ENCODE data around the gene CYP2B6. TPM values are rescaled to one million over a fixed set of nuclear protein-coding genes. Genes with fewer than 3 reads are reported as not detected.
"Not testable (repeated sequence)": the region's sequence is repeated elsewhere in the genome, so short reads cannot be mapped to it uniquely, and the experiment has no call there.

The CYP2B6 gene
- total and polyA plus RNA-seq, 11 donors: 0.14 TPM; not detected in 10

DNA sequence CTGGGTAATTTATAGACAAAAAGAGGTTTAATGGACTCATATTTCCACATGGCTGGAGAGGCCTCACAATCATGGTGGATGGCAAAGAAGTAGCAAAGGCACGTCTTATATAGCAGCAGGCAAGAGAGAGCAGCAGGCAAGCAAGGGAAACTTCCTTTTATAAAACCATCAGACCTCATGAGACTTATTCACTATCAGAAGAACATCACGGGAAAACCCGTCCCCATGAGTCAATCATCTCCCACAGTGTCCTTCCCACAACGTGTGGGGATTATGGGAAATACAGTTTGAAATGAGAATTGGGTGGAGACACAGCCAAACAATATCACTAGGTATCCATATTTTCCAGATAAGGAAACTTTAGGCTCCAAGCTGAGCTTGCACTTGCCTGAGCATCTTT, 9.5 kb upstream of the CYP2B6 start:
- no peak for TF ChIP-seq POLR2A (IDR thresholded peaks at IDR 0.05)
- TF ChIP-seq, protein P1, sequence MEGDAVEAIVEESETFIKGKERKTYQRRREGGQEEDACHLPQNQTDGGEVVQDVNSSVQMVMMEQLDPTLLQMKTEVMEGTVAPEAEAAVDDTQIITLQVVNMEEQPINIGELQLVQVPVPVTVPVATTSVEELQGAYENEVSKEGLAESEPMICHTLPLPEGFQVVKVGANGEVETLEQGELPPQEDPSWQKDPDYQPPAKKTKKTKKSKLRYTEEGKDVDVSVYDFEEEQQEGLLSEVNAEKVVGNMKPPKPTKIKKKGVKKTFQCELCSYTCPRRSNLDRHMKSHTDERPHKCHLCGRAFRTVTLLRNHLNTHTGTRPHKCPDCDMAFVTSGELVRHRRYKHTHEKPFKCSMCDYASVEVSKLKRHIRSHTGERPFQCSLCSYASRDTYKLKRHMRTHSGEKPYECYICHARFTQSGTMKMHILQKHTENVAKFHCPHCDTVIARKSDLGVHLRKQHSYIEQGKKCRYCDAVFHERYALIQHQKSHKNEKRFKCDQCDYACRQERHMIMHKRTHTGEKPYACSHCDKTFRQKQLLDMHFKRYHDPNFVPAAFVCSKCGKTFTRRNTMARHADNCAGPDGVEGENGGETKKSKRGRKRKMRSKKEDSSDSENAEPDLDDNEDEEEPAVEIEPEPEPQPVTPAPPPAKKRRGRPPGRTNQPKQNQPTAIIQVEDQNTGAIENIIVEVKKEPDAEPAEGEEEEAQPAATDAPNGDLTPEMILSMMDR (IDR thresholded peaks at IDR 0.05): no peak
- no peak for DNase-seq
- whole genome bisulfite sequencing, 4 donors: 28 to 48% (median 31%) methylated on average over 4 of the region's 4 CpGs
- Histone ChIP-seq H3K4me3 (no peak overlapping the region), H3K27ac (no peak overlapping the region), H3K9me3 (no peaks in the 10 kb centered on the region), H3K36me3 (no peaks in the 10 kb centered on the region), H3K27me3 (peaks cover 0 to 28% (median 0%) of the 10 kb centered on the region in 9 donors), H3K4me1 (no peaks in the 10 kb centered on the region)
- intact Hi-C loops (cut with DNase I): no loop called here
- no peak for ATAC-seq

DNA sequence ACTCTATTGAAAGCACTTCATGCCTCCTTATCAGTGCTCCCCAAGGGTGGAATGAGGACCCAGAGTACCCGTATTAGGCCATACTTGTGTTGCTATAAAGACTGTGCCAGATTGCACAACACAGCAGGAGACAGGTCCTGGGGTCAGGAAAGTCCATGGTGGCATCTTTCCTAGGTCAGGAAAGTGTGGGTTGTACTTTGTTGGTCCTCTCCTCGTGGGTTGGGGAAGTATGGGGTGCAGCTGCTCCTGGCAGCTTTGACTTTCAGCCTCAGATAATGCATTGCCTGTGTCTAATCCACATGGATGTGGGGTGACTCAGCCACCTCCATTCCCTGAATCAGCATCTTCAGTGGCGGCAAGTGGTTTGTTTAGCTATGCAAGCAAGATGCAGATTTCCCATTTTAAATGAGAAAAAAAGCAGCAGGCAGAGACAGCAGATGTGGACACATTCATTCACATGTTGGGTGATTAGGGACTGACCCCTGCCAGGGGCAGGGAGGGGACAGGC, 8.4 kb upstream of the CYP2B6 start:
- Histone ChIP-seq H3K27me3 (peaks cover 0 to 23% (median 0%) of the 10 kb centered on the region in 9 donors), H3K9me3 (peaks cover 0 to under 1% (median 0%) of the 10 kb centered on the region in 12 donors), H3K4me3 (no peak overlapping the region), H3K36me3 (no peaks in the 10 kb centered on the region), H3K4me1 (no peaks in the 10 kb centered on the region), H3K27ac (no peak overlapping the region)
- ATAC-seq (no peak), DNase-seq (no peak)
- intact Hi-C loops (cut with DNase I): no loop called here
- WGBS, 4 donors: 5 to 21% (median 16%) methylated on average over 3 of the region's 3 CpGs
- TF ChIP-seq, protein P1 (IDR thresholded peaks at IDR 0.05): no peak
- TF ChIP-seq POLR2A (IDR thresholded peaks at IDR 0.05): no peak

DNA sequence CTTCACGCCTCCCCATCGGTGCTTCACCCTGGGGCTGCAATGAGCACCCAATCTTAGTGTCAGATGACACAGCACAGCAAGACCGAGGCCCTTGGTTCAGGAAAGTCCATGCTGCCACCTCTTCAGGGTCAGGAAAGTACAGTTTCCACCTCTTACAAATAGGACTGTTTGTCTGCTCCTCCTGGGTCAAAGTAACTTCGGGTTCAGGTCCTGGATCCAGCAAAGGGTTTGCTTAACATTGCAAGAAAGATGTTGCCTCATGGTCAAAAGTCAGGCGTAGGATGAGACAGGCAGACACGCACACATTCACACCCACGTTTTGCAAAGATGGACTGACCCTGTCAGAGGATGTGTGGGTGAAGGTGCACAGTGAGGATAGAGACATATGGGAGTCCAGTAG, 1.6 kb upstream of the CYP2B6 start:
- Histone ChIP-seq H3K27me3 (no peaks in the 10 kb centered on the region), H3K4me3 (no peak overlapping the region), H3K36me3 (no peaks in the 10 kb centered on the region), H3K9me3 (peaks cover 0 to 6% (median 0%) of the 10 kb centered on the region in 12 donors), H3K4me1 (no peaks in the 10 kb centered on the region), H3K27ac (no peak overlapping the region)
- WGBS, 4 donors: 75 to 79% (median 77%) methylated on average over 7 of the region's 7 CpGs
- intact Hi-C loops (cut with DNase I): no loop called here
- TF ChIP-seq POLR2A (IDR thresholded peaks at IDR 0.05): no peak
- TF ChIP-seq, protein P1 (IDR thresholded peaks at IDR 0.05): no peak
- DNase-seq: no peak
- no peak for ATAC-seq

DNA sequence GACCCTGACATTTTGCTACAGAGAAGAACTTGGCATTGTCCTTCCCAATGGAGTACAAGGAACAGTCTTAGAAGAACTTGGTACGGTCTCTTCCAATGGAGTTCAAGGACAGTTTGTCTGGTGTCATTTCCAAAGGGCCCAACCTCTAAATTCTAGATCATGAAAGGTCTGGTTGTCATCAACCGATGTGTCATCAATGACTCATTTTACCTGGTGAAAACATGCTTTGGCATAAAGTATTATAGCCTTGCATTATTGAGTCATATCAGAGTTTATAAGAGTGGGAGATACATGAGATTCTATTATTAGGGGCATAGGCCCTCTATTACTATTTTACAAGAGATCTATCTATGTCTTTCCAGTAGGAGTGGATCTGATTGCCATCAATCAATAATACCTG, 4.3 kb downstream of the CYP2B6 start:
- Histone ChIP-seq H3K4me1 (no peaks in the 10 kb centered on the region), H3K9me3 (peaks cover 0 to 4% (median 0%) of the 10 kb centered on the region in 12 donors), H3K27me3 (no peaks in the 10 kb centered on the region), H3K4me3 (no peak overlapping the region), H3K36me3 (no peaks in the 10 kb centered on the region), H3K27ac (no peak overlapping the region)
- ATAC-seq: no peak
- no peak for DNase-seq
- TF ChIP-seq, protein P1 (IDR thresholded peaks at IDR 0.05): no peak
- no peak for TF ChIP-seq POLR2A (IDR thresholded peaks at IDR 0.05)
- intact Hi-C loops (cut with DNase I): no loop called here
- 82 to 86% (median 86%) methylated on average over 2 of the region's 2 CpGs for WGBS, 4 donors

DNA sequence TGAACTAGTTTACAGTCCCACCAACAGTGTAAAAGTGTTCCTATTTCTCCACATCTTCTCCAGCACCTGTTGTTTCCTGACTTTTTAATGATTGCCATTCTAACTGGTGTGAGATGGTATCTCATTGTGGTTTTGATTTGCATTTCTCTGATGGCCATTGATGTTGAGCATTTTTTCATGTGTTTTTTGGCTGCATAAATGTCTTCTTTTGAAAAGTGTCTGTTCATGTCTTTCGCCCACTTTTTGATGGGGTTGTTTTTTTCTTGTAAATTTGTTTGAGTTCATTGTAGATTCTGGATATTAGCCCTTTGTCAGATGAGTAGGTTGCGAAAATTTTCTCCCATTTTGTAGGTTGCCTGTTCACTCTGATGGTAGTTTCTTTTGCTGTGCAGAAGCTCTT, 7.9 kb downstream of the CYP2B6 start:
- H3K4me1 ChIP-seq; H3K4me3 ChIP-seq; intact Hi-C loops (cut with DNase I); H3K27ac ChIP-seq; H3K36me3 ChIP-seq; H3K27me3 ChIP-seq; DNase-seq; ATAC-seq; H3K9me3 ChIP-seq: not testable (repeated sequence)
- 79 to 92% (median 86%) methylated on average over 1 to 2 of the region's 2 CpGs for WGBS, 4 donors
